ENCODE data around the gene FCHSD2.

FCHSD2 gene

GRCh38 chr11:73172992-73173656, 31.0 kb upstream of the FCHSD2 start:
- no peak for DNase-seq (ENCODE audit: low read depth in 2 of 2)

DNA sequence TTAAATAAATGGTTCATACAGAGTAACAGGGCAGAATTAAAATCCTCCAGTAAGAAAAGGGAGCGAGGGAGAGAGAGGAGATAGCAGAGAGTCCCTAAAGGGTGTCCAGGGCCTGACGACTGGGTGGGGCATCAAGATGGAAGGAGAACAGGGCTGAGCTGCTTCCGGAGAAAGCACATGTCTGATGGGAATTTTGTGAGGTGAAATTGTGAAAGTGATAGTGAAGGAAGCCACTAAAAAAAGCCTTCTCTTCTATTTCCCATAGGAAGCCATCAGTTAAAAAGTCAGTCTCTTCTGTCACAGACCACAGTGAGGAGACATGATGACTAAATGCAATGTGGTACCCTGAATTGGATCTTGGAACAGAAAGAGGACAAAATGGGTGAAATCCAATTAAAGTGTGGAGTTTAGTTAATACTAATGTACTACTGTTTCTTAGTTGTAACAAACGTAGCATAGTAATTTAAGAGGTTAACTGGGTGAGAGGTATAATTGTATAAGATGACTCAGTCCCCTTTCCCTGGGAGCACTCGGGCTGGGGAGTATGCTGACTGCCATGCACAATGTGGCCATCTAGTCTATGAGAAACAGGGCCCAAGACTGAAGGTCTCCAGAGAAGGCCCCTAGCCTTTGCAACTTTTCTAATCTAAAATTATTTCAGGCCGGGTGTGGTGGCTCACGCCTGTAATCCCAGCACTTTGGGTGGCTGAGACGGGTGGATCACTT, 29.5 kb upstream of the FCHSD2 start:
- no peak for DNase-seq (ENCODE audit: low read depth in 2 of 2)

GRCh38 chr11:73170140-73170539, 28.0 kb upstream of the FCHSD2 start:
- no peak for DNase-seq (ENCODE audit: low read depth in 2 of 2)

DNA sequence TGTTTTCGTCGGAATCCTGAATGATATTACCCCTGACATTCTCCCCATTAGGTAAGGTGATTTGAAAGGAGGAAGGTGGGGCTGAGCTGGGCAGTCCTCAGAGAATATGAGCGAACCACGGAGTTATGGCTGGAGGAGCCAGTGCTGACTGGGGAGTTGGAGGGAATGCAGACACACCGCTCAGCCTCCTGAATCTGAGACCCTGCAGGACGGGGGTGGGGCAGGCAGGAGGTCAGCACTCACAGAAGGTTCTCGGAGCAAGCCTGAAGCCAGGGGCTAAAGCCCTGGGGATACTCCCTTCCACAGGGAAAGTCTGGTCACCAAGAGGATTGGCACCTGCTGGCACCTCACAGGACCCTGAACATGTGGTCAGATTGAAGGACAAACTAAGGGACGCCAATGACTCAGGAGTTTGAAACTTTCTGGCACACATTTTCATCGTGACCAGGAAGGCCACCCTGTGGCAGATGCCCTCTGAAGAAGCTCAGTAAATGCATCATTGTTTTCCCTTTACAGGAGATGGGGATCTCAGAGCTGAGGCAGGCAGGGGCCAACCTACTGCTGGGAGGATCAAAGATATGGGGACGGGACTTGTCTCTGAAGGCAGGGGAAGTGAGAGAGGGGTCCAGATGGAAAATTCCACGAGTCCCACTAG, 26.9 kb upstream of the FCHSD2 start:
- no peak for DNase-seq (ENCODE audit: low read depth in 2 of 2)

GRCh38 chr11:73167363-73167954, 25.3 kb upstream of the FCHSD2 start:
- no peak for DNase-seq (ENCODE audit: low read depth in 2 of 2)

DNA sequence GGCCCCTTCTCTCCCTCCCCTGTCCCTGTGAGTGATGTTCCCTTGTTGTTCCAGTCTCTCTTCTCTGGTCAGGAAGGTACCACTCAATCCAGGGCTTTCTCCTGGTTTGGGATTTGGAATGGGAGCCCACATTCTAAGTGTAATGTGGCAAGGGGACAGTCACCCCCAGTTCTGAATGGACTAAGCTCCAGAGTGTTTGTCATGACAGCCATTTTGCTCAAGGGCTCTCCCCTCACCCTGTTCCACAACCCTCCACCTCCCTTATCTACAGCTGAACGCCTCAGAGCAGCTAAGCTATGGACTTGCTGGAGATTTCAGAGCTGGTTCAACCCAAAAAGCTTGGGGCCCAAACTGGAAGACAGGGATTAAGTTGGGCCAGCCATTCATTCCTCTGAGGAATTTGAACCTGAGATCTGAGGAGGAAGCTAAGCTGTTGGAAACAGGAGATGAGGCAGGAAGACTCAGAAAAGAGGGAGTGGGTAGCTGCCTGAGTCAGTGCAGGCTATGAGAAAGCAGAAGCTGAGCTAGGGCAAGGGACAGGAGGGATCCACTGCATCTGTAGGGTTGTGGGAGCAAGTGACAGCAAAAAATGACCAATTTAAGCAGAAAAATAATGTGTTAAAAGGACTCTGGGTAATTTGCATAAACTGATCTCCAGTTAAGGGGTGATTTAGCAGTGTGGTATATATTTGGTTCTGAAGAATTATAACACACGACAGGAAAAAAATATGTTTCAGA, 22.9 kb upstream of the FCHSD2 start:
- no peak for DNase-seq (ENCODE audit: low read depth in 2 of 2)

DNA sequence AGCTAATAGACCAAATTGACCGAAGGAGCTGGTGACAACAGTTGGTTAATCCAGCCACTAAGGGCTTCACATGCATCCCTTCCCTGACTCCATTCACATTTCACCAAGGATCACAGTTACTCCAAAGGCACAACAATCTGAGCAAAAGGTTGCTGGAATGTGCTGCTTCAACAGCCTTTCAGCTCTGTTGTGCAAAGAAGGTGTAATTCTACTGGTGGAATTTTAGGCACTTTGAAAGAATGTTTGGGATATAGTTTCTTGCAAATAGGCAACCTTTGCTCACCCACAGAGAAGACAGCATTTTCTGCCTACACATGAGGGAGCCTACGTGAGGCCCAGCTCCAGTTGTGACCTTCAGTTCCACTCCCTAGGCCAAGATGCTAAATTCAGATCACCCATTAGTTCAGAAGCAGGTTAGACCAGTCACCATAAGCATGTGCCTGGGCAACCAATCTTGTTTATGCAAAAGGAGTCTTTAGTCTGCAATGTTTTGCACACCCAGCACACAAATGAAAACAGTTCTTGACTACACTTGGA, 21.6 kb upstream of the FCHSD2 start:
- DNase-seq (ENCODE audit: low read depth in 2 of 2): no peak

DNA sequence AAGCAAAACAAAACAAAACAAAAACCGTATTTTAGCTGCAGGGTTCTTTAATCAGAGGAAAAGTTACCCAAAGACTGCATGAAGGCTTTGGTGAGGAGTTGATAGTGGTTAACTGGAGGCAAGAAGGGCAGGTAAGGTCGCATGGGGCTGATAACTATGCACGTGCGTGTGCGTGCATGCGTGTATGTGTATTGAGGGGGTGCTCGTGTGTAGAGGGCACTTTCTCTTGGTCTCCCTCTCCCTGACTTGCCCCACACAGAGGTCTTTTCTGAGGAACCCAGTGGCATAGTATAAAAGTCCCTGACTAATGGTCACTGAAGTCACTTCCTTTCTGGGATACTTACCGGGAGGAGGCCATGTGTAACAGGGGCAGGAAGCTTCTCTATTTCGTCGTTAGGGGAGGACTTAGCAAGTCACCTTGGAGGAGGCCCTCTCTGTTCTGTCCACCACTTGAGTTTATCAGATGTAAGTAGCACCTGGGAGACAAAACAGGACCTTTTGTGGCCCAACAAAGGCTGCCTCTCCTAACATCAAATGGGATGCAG, 20.1 kb upstream of the FCHSD2 start:
- no peak for DNase-seq (ENCODE audit: low read depth in 2 of 2)

GRCh38 chr11:73160005-73160760, 18.1 kb upstream of the FCHSD2 start:
- DNase-seq (ENCODE audit: low read depth in 2 of 2): no peak

GRCh38 chr11:73159297-73159696, 17.2 kb upstream of the FCHSD2 start:
- no peak for DNase-seq (ENCODE audit: low read depth in 2 of 2)

GRCh38 chr11:73158356-73159051, 16.4 kb upstream of the FCHSD2 start:
- no peak for DNase-seq (ENCODE audit: low read depth in 2 of 2)

DNA sequence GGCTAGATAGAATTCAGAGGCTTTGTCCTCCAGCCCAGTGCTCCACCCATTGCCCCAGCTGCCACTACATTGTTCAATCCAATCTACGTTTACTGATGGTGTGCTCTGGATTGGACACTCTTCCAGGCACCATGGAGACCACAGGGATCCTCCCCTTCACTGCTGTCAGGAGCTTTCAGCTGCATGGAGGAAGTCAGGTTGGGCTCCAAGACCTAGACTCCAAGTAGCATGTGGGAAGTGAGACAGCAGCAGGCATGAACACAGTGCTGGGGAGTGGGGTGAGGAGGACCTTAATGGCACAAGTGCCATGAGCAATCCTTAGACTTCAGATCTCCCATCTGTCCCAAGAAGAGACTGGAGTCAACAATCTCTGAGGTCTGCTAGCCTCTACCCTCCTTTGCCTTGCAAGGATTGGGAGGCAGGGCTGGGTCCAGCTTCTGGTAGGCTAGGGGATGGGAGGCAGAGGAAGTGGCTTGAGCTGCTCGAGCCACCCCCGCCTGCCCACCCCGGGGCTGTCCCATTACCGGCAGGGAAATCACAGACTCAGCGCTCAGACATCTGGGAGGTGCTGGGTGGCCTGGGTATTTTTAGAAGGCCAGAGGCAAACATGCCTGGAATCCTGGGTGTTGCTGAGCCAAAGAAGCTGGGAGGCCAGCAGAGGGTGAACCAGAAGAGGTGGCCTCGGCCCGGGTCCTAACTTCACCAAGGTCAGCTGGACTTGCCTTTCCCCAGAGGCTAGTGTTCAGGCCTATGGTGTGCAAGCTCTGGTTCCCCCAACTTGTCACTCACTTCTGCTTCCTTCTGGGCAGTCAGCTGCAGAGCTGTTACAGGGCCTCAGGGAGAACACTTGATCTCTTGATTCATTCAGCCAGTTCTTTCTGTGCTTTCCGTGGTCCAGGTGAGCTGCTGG, 15.2 kb upstream of the FCHSD2 start:
- no peak for DNase-seq (ENCODE audit: low read depth in 2 of 2)

DNA sequence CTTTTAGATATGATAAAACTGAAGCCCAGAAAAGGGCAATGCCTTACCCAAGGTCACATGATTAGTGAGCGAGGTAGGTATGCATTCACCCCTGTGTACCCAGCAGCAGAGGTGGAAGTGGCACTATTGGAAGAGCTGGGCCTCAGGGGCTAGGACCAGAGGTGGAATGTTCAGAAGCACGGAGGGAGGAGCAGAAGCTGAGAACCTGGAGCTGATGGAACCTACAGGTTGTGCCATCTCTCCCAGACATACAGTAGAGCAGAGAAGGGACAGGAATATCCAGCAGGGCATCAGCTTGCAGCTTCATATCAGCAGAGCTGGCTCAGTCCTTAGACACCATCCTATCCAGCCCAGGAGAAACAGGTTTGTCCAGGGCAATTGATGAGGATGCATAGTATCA, 14.6 kb upstream of the FCHSD2 start:
- no peak for DNase-seq (ENCODE audit: low read depth in 2 of 2)

- DNase-seq (ENCODE audit: low read depth in 2 of 2): no peak
Measured at GRCh38 chr11:73156114-73156513, 14.0 kb upstream of the FCHSD2 start.

DNA sequence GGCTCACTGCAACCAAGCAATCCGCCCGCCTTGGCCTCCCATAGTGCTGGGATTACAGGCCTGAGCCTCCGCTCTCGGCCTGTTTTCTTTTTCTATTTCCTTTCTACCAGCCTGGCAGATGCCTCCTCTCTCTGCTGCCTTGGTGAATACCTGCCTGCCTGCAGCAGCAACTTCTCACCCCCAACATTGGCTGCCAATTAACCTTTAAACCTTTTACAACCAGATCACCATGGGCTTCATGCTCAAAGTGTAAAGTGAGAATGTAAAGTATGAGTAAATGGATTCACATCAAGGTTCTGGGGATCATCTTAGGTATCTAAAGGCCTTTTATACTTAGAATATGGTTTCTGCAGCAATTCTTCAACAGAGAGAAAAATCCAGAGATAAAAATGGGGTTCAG, 13.0 kb upstream of the FCHSD2 start:
- no peak for DNase-seq (ENCODE audit: low read depth in 2 of 2)

GRCh38 chr11:73154178-73154577, 12.1 kb upstream of the FCHSD2 start:
- DNase-seq (ENCODE audit: low read depth in 2 of 2): no peak

- no peak for DNase-seq (ENCODE audit: low read depth in 2 of 2)
Measured at GRCh38 chr11:73152861-73153483, 10.9 kb upstream of the FCHSD2 start.

- DNase-seq (ENCODE audit: low read depth in 2 of 2): no peak
Measured at GRCh38 chr11:73152086-73152853, 10.2 kb upstream of the FCHSD2 start.
